Epithelial cell of prostate (primary cell): ENCODE measurements around the gene SHPK.
A peak's percentile ranks its signal among the peaks of the same experiment; 100 is the strongest.

Experiments used
- DNase-seq: peaks from one replicate; pipeline ENCODE4 v3.0.0-alpha.2; 2011; ENCODE audit warnings: low read depth, low spot score
- H3K27ac ChIP-seq: fragments of 450-650 bp; 2 replicates; pipeline ENCODE4 v1.5.1; 2017; ENCODE audit warnings: mild to moderate bottlenecking

Gene SHPK, protein sequence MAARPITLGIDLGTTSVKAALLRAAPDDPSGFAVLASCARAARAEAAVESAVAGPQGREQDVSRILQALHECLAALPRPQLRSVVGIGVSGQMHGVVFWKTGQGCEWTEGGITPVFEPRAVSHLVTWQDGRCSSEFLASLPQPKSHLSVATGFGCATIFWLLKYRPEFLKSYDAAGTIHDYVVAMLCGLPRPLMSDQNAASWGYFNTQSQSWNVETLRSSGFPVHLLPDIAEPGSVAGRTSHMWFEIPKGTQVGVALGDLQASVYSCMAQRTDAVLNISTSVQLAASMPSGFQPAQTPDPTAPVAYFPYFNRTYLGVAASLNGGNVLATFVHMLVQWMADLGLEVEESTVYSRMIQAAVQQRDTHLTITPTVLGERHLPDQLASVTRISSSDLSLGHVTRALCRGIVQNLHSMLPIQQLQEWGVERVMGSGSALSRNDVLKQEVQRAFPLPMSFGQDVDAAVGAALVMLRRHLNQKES

DNA sequence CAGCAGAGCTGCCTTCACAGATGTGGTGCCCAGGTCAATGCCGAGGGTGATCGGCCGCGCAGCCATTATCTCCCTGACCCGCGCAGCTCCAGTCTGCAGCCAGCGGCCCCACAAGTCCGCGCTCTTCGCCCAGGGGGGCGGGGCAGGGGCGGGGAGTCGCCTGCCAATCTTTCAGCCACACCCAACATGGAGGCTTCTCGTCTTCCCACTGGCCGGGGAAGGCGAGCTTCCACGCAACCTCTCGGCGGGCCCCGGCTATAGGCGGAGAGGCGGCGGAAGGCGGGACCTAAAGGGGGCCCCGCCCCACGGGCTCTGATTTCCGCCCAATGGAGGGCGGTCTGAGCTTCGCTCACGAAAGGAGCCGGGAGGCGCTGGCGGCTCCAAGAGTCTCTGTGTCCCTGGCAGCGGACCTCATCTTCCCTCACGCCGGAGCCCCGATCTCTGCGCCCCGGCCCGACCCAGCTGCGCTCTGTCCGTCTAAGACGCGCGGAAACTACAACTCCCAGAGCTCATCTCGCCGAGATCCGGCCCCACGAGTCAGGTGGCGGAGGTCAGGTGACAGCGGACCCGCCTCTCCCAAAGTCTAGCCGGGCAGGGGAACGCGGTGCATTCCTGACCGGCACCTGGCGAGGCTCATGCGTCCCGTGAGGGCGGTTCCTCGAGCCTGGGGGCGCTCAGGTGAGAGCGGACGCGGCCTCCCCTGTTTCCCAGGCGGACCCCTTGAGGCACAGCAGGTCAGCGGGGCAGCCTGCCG lies at the start of gene SHPK, which contains the start of gene CTNS:
SHPK (minus strand) TSS at position 97 of the 754 bp plus-strand sequence; CDS start at position 66, 31 bp downstream.
CTNS (plus strand) TSS at position 607 of the 754 bp plus-strand sequence. CDS start 3,447 bp downstream, outside the sequence.
- H3K27ac ChIP-seq: peak within 1 kb of the TSS; percentile 95
- peak; percentile 83 for DNase-seq

DNA sequence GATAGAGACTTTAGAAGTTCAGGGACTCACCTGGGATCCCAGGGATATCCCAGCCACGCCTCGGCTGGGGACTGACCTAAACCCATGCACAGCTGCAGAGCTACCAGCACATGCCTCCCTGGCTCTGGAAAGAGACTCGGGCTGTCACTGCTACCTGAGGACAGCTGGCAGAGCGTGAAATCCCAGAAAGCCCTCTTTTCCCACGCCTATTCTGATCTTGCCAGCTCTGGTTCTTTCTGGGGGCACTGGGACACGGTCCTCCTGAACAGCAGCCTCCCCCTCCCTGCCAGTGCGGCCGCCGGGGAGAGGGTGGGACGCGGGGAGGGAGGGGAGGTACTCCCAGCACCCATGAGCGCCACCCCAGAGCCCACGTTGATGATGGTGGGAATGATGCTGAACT lies 49.1 kb upstream of the SHPK start:
- no peak for DNase-seq
- no peak overlapping the region for H3K27ac ChIP-seq

DNA sequence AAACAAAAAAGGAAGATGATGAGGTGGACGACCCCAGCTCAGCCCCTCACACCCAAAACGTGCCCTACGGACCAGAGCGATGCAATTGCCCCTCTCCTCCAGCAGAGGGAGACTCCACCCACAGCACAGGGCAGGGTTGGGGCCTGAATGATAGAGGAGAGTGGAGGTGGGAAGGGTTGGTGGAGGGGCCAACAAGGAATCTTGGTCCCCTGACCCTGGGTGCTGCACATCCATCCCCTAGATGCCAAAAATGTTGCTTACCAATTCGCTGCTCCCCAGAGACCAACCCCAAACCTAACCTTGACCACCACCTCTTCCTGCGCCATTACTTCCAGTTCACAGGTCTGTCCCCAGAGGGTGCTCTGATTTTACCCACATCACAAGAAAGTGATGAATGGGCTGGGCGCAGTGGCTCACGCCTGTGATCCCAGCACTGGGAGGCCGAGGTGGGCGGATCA lies 47.0 kb upstream of the SHPK start:
- no peak for DNase-seq
- H3K27ac ChIP-seq: no peak overlapping the region

DNA sequence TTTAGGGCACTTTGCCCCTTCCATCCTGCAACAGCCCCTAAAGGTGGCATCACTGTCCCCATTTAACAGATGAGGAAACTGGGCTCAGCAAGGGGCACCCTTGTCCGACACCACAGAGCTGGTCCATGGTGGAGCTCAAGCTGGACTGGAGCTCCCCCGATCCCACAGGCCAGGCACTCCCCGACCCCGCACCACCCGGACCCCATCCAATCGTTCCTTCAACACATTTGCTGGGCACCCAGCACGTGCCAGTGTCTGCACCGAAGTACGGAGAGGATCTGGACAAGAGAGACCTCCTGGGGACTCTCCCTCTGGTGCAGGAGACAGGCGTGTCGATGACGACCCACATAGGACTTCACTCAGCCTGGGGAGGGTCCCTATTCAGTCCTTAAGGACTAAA lies 46.0 kb upstream of the SHPK start:
- DNase-seq: no peak
- no peak overlapping the region for H3K27ac ChIP-seq

DNA sequence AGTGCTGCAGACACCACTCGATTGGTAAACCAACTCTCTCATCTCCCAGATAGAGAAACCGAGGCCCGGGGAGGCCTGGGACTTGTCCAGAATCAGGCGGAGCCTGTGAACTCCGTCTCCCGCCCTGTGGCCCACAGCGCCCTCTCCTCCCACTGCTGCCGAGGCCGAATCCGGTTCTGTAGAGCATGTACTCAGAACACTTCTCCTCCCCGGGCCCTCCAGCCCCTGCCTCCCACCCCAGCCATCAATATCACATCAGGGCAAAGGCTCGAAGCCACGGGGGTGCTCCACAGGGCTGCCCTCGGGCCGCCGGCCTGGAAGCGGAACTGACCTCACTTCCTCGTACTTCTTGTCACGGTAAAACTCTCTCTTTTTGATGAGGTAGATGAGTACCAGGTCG lies 45.5 kb upstream of the SHPK start:
- H3K27ac ChIP-seq: no peak overlapping the region
- DNase-seq: no peak

DNA sequence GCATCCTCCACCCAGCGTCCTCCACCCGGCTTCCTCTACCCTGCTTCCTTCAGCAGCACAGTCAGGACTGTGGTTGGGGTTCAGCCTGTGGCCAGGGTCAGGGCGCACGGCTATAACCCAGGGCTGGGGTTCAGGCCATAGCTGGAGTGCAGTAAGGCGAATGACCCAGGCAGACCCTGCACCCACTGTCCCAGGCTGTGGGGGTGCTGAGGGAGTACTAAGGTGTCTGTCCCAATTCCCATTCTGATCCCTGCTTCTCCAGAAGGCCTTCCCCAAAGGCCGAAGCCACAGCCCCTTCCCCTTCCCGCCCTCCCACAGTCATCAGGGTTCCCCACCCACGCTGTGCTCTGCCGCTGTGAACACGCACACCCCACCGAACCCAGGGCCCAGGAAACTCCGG lies 45.0 kb upstream of the SHPK start:
- DNase-seq: no peak
- no peak overlapping the region for H3K27ac ChIP-seq

DNA sequence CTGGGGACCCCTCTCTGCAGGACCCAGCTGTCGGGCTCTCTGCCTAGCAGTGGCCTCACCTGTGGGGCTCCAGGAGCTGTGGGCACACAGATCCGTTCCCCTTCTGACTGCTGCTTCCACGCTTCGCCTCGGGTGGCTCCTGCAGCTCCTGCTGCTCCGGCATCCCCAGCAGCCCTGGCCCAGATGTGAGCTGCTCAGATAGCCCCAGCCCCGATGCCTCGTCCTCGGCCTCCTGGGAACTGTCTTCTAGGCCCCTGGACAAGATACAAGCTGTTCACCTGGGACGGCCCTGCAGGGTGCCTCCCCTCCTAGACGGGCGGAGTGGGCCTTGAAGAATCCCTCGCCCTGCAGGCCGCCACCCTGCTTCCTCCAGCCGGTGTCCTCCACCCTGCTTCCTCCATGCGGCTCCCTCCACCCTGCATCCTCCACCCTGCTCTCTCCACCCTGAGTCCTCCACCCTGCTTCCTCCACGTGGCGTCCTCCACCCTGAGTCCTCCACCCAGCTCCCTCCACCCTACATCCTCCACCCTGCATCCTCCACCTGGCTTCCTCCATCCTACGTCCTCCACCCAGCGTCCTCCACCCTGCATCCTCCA lies 43.6 kb upstream of the SHPK start:
- no peak for DNase-seq
- H3K27ac ChIP-seq: no peak overlapping the region

DNA sequence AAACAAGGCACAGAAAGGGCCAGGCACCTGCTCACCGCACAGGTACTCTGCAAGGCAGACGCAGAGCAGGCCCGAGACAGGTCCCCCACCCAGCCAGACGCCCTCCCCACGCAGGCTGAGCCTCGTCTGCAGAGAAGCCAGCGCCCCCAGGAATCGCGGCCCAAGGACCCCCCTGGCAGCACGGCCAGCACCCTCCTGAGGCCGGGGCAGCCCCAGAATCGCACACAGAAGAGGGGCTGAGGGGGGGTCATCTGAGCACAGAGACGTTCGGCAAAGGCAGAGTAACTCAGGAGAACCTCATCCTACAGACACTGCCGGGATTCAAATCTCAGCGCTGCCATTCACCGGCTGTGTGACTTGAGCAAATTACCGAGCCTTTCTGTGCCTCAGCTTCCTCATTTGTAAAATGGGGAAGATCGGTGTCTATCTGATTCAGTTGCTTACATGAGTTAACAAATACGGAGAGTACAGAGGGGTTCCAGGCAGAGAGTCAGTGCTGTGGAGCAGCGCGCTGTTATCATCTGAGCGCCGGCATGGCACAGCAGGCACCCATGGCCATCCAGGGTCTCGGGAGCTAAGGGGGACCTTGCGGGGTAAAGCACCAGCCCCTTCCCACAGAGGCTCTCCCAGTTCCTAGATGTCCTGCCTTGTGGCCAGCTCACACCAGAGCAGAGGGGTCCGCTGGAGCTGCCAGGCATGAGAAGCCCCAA lies 42.9 kb upstream of the SHPK start:
- no peak overlapping the region for H3K27ac ChIP-seq
- DNase-seq: no peak

DNA sequence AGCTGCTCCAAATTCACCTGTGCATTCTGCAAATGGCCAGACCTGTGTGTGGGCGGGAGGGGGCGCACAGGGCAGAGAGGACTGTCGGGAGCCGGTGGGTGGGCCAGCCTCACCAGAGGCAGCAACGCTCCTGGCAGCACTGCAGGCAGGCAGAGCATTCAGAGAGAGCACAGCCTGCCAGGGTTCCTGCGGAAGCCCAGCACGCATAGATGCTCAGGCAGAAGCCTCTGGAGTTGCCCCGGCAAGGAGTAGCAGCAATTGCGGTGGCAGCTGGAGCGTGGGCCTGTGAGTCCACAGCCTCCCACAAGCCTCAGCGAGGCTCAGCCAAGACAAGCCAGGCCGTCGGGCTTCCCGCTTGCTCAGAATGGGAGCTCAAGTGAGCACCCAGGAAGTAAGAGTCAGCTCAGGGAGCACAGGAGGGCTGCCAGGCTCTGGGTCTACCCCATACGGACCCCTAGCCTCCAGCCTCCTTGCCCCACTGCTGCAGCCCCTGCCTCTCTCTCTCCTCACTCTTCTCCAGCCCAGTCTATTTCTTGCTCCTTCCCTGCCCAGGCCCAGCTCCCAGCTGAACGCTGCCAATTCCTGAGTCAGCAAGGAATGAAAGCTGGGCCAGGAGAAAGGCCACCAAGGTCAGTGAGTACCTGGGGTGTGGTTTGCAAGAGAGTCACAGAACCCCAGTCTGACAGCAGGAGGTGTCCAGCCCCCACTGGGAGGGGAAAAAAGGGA lies 42.2 kb upstream of the SHPK start:
- no peak for DNase-seq
- no peak overlapping the region for H3K27ac ChIP-seq

DNA sequence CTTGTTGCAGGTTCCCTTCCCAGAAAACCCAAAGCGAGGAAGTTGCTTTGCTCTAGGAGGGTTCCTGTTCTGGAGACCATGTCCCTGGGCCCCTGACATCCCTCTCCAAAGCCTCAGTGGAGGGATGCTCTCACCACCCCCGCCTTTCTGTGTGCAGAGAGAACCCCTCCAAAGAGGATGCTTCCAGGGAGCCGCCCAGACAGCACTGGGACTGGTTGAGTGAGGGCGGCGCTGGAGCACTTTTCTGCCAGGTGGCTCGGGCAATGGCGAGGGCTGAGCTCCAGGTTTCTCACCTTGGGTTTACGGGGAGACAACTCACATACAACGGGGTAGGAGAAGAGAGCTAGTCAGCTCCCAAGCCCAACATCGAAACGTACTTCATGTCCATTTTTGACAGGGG lies 39.8 kb upstream of the SHPK start:
- no peak for DNase-seq
- H3K27ac ChIP-seq: no peak overlapping the region

DNA sequence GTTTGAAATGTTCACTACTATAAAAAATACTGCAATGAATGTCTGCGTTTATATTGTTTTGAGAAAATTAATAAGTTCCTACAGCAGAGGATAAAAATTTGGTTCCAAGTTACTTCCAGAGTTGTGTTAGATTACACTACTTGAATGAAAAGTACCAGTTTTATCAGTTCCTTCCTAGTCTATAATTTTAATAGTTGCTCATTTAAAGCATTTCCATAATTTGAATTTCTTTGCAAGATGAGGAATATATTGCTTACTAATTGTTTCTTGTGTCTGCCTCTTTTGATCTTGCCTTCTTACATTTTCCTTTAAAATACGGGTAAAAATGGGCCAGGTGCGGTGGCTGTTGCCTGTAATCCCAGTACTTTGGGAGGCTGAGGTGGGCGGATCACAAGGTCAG lies 36.5 kb upstream of the SHPK start:
- no peak overlapping the region for H3K27ac ChIP-seq
- DNase-seq: no peak

DNA sequence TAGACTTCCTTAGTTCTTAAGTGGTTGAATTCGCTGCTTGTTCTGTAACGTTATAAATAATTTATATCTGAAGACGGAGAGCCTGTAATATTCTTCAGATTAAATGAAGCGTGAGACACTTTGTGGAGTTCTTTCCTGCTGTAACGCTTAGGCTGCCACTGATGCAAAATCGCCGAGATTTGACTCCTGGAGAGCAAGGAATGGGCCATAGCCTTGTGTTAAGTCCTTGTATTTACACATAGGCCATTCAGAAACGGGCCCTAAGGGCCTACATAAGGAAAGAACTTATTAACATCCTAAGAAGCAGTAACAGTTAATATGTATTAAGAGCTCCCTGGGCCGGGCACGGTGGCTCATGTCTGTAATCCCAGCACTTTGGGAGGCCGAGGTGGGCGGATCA lies 33.5 kb upstream of the SHPK start:
- DNase-seq: no peak
- H3K27ac ChIP-seq: no peak overlapping the region

DNA sequence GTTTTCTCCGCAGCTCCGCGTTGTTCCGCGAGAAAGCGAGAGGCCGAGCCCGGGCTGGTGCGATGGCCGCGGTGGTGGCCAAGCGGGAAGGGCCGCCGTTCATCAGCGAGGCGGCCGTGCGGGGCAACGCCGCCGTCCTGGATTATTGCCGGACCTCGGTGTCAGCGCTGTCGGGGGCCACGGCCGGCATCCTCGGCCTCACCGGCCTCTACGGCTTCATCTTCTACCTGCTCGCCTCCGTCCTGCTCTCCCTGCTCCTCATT lies 33.0 kb upstream of the SHPK start:
- H3K27ac ChIP-seq: peak overlapping the region; percentile 97
- no peak for DNase-seq

DNA sequence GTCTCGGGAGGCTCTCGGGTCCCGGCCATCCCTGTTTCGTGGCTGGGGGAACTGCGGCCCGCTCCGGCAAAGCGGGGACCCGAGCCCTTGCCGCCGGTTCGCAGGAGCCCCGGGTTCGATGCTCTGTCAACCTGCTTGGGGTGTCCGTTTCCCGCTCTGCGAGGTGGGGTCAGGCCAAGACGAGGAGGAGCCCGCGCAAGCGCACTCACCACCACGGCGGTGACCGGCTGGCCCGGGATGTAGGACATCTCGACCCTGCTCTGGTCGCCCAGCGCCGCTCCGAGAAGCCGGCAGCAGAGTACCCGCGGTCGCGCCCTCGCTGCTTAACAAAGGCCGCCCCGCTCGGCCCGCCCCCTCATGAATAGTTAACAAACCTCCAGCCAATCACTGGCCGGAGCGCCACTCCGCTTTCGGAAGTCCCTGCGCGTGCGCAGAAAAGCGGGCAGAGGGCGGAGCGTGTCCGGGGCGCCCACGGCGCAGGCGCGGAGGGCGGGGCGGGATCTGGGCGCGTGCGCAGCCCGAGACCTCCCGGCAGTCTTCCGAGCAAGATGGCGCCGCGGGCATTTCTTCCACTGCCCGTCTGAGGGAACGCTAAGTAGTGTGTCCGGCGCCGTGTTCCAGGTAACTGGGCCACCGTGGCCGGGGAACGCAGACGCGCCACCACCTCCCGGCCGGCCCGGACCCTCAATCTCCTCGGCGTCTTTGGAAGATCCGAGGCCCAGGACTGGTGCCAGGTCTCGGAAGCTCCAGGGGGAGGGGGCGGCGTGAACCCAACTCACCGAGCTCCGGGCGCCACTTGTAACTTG lies 32.4 kb upstream of the SHPK start, which contains the start of the genes EMC6 and TAX1BP3:
EMC6 (plus strand) TSS at position 534 of the 806 bp plus-strand sequence. CDS start 335 bp downstream, outside the sequence.
TAX1BP3 (minus strand) TSS at position 300 of the 806 bp plus-strand sequence; CDS start at position 248, 52 bp downstream.
- H3K27ac ChIP-seq: peak within 1 kb of the TSS; percentile 97
- DNase-seq: peak; percentile 79

DNA sequence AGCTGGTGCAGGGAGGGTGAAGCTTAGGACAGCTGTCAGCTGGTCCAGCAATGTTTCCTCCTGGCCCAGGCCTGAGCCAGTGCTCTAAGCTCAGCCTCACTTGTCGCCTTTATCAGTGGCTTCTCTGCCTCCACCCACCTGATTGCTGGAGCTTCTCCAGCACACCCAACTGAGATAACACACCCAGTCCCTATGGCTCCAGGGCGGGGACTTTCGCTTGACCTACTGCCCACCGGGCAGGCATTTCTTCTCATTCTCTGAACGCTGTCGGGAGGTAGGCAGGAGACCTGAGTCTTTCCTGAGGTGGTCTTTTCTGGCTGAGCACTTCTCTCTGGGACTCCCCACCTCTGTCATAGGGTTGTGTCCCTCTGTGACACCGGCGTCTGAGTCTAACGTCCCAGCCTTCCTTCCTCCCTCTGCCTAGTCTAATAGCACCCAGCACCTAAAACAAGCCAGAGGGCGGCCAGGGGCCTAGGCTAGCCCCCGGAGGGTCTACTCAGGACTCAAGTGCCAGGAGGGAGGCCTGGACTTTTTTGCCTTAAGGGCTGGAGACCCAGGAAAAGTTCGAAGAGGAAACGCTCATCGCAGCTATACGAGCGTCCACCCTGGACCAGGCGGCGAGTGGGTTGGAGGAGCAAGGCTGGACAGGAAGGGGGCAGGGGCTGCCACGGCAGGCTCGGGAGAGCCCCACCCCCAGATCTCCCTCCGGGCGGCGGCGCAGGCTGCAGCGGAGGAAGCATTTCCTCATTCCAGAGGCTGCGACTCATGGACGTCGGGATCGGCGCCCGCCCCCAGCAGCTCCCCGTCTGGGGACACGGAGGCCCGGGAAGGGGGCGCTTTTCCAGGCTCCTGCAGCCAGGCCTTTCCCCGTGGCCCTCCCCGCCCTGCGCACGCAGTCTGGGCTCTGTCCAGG lies 31.6 kb upstream of the SHPK start:
- peak overlapping the region; percentile 97 for H3K27ac ChIP-seq
- peak; percentile 56 for DNase-seq

DNA sequence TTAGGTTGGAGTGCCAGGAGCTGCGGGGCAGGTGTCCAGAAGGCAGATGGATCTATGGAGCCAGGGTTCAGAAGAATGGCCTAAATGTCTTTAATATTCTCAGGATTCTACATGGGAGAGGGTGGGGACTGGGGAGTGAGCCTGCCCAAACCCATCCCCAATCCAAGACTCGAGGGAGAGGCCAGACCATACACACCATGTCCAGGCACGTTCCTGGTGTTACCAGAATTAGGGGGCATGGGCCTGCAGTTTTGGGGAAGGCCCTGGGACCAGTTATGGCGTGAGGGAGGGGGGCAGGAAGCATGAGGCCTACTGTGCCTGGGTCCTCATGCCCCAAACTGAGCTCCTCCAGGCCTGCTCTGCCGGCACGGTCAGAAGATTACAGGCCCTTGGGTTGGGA lies 30.5 kb upstream of the SHPK start:
- H3K27ac ChIP-seq: peak overlapping the region; percentile 97
- no peak for DNase-seq

DNA sequence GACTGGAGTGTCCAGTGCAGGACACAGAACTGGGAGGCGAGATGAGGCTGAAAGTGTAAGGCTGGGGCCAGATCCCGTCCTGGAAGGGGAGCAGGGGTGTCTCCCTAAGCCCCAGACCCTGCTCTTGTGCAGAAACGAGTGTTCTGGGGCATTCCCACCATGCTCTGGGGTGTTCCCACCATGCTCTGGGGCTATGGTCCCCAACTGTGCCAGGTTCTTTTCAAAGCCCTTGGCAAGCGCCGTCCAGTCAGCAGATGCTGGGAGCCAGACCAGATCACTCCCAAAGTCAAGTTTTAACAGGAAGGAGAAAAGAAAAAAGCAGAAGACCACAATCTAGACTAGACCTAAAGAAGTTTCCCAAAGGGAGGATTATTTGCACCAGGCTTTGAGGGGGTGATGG lies 29.8 kb upstream of the SHPK start:
- no peak for DNase-seq
- peak overlapping the region; percentile 97 for H3K27ac ChIP-seq
